Left lung (tissue), 14 donors: ENCODE data around the gene NOL4L. TPM values are rescaled to one million over a fixed set of nuclear protein-coding genes. Genes with fewer than 3 reads are reported as not detected.

Source experiments
- ATAC-seq: fragments of 200-7000 bp; cut with Tn5 transposase; one replicate; pipeline ENCODE4 v1.9.1; 2020; ENCODE audit warnings: moderate library complexity
- DNase-seq, 4 donors: peaks; one replicate each; pipeline ENCODE4 v3.0.0-alpha.2; 2013 to 2020
- H3K27ac ChIP-seq, 2 donors: fragments of 200-600 bp; sonication (generic) in 1 of 2; one replicate each; pipeline versions ENCODE4 v1.5.0 to v1.8.0; 2020 to 2021
- H3K27me3 ChIP-seq, 2 donors: fragments of 200-600 bp; sonication (generic) in 1 of 2; one replicate each; pipeline versions ENCODE4 v1.5.0 to v1.8.0; 2020 to 2021
- H3K36me3 ChIP-seq, 2 donors: fragments of 200-600 bp; sonication (generic) in 1 of 2; one replicate each; pipeline versions ENCODE4 v1.5.0 to v1.8.0; 2020 to 2021
- H3K4me1 ChIP-seq, 2 donors: fragments of 200-600 bp; one replicate each; pipeline ENCODE4 v1.8.0; 2021
- H3K4me3 ChIP-seq, 2 donors: fragments of 200-600 bp; sonication (generic) in 1 of 2; one replicate each; pipeline versions ENCODE4 v1.5.0 to v1.8.0; 2020 to 2021; ENCODE audit warnings: mild to moderate bottlenecking in 1 of 2
- H3K9me3 ChIP-seq, 2 donors: fragments of 200-600 bp; sonication (generic) in 1 of 2; one replicate each; pipeline versions ENCODE4 v1.5.0 to v1.8.0; 2020 to 2021
- CTCF ChIP-seq, 2 donors: fragments of 200-600 bp; sonication (generic) in 1 of 2; IDR thresholded peaks; one replicate each; pipeline versions ENCODE4 v1.5.0 to v1.8.0; 2021; ENCODE audit warnings: antibody characterized with exemption in 2 of 2
- intact Hi-C, 2 donors: fragments of 100-400 bp; cut with DNase I; formaldehyde crosslinking; loops; one replicate each; pipeline versions ENCODE4 v1.11.2 to v1.14.2; 2022
- long read RNA-seq, 12 donors: library from polyadenylated mRNA in 2 of 12; unstranded in 2 of 12; transcript quantifications; one replicate each; pipeline ENCODE4 v2.0.0 and lab custom pipeline, GENCODE V29; 2019 to 2026
- polyA plus RNA-seq, 6 donors: library from polyadenylated mRNA; unstranded; fragments of 120-200 nt; gene quantifications; one replicate each; pipeline ENCODE4 v1.2.1, GENCODE V29; 2013; ENCODE audit not compliant: insufficient read length in 6 of 6
- total RNA-seq, 2 donors: library from RNA; stranded (reverse); fragmentation: NEBNext Ultra II Directional; extraction: Animal tissue kit (Norgen Biotek cat#: 25700); gene quantifications; one replicate each; pipeline ENCODE4 v1.2.1, GENCODE V29; 2021
- donor health status: DM: no; HTN: yes; CAD: no.
- donor health status: DM: no; HTN: no; CAD: no.

Gene NOL4L
- 10 to 100 TPM; 16.7 to 19.2 TPM for total RNA-seq
- polyA plus RNA-seq, result 10 to 100 TPM; 34.2 to 49.0 (median 41.3) TPM
- long read RNA-seq, donor 1, full-length matches to known transcripts, result 6 of 12 reads
- long read RNA-seq, donor 1, partial matches to known transcripts, result 6 of 12 reads
- long read RNA-seq, donor 1, other reads (novel, unspliced or antisense), result 0 of 12 reads
- long read RNA-seq, donor 2, full-length matches to known transcripts, result 9 of 9 reads
- long read RNA-seq, donor 2, partial matches to known transcripts, result 0 of 9 reads
- long read RNA-seq, donor 2, other reads (novel, unspliced or antisense), result 0 of 9 reads
- long read RNA-seq, donor 3, full-length matches to known transcripts, result 5 of 11 reads
- long read RNA-seq, donor 3, partial matches to known transcripts, result 6 of 11 reads
- long read RNA-seq, donor 3, other reads (novel, unspliced or antisense), result 0 of 11 reads
- long read RNA-seq, donor 4, full-length matches to known transcripts, result 2 of 7 reads
- long read RNA-seq, donor 4, partial matches to known transcripts, result 2 of 7 reads
- long read RNA-seq, donor 4, other reads (novel, unspliced or antisense), result 3 of 7 reads
- long read RNA-seq, donor 5, full-length matches to known transcripts, result 3 of 3 reads
- long read RNA-seq, donor 5, partial matches to known transcripts, result 0 of 3 reads
- long read RNA-seq, donor 5, other reads (novel, unspliced or antisense), result 0 of 3 reads
- long read RNA-seq, donor 6, full-length matches to known transcripts, result 2 of 2 reads
- long read RNA-seq, donor 6, partial matches to known transcripts, result 0 of 2 reads
- long read RNA-seq, donor 6, other reads (novel, unspliced or antisense), result 0 of 2 reads
- long read RNA-seq, donor 7, full-length matches to known transcripts, result 1 of 8 reads
- long read RNA-seq, donor 7, partial matches to known transcripts, result 7 of 8 reads
- long read RNA-seq, donor 7, other reads (novel, unspliced or antisense), result 0 of 8 reads
- long read RNA-seq, donor 8, full-length matches to known transcripts, result 7 of 7 reads
- long read RNA-seq, donor 8, partial matches to known transcripts, result 0 of 7 reads
- long read RNA-seq, donor 8, other reads (novel, unspliced or antisense), result 0 of 7 reads
- long read RNA-seq, donor 9, result 0 reads
- long read RNA-seq, donor 10, partial matches to known transcripts, result 1 of 2 reads
- long read RNA-seq, donor 10, other reads (novel, unspliced or antisense), result 0 of 2 reads
- long read RNA-seq, donor 11, result 0 reads
- long read RNA-seq, donor 12, full-length matches to known transcripts, result 5 of 5 reads
- long read RNA-seq, donor 12, partial matches to known transcripts, result 0 of 5 reads
- long read RNA-seq, donor 12, other reads (novel, unspliced or antisense), result 0 of 5 reads

GRCh38 chr20:32585011-32585585 is at the start of gene NOL4L:
Gene NOL4L (minus strand): TSS chr20:32585333. CDS start chr20:32584890, 443 bp downstream.
- H3K4me1 ChIP-seq, result peaks cover 0 to 28% of the 10 kb centered on the region in 2 donors
- H3K9me3 ChIP-seq, result no peaks in the 10 kb centered on the region
- H3K27ac ChIP-seq, result no peak within 1 kb of the TSS
- DNase-seq (no peak), ATAC-seq (peak; percentile 16)
- TF ChIP-seq CTCF (IDR thresholded peaks at IDR 0.05), result no peak
- H3K36me3 ChIP-seq, result no peaks in the 10 kb centered on the region
- H3K27me3 ChIP-seq, result peaks cover 12 to 84% of the 10 kb centered on the region in 2 donors
- peak within 1 kb of the TSS; percentile 48 to 55 for H3K4me3 ChIP-seq
- intact Hi-C loops, result no loop called here

- Histone ChIP-seq H3K4me1 (no peaks in the 10 kb centered on the region), H3K9me3 (no peaks in the 10 kb centered on the region), H3K4me3 (no peak overlapping the region), H3K27me3 (no peaks in the 10 kb centered on the region), H3K36me3 (no peaks in the 10 kb centered on the region), H3K27ac (no peak overlapping the region)
- intact Hi-C loops, result no loop called here
- no peak for TF ChIP-seq CTCF (IDR thresholded peaks at IDR 0.05)
- DNase-seq, result no peak
- ATAC-seq, result no peak
Observed at GRCh38 chr20:32634041-32634805, 49.1 kb upstream of the NOL4L start.

GRCh38 chr20:32632461-32633354 is 47.6 kb upstream of the NOL4L start:
- TF ChIP-seq CTCF (IDR thresholded peaks at IDR 0.05), result no peak
- DNase-seq (no peak), ATAC-seq (no peak)
- intact Hi-C loops, result no loop called here
- no peak overlapping the region for H3K27ac ChIP-seq
- peaks cover 2 to 3% of the 10 kb centered on the region in 2 donors for H3K4me1 ChIP-seq
- no peaks in the 10 kb centered on the region for H3K9me3 ChIP-seq
- no peaks in the 10 kb centered on the region for H3K36me3 ChIP-seq
- H3K4me3 ChIP-seq, result no peak overlapping the region
- peaks cover 0 to 7% of the 10 kb centered on the region in 2 donors for H3K27me3 ChIP-seq
